ENCODE data around the gene PPP1R13B. TPM values are rescaled to one million over a fixed set of nuclear protein-coding genes. Genes with fewer than 3 reads are reported as not detected.
"Not testable (repeated sequence)": the region's sequence is repeated elsewhere in the genome, so short reads cannot be mapped to it uniquely, and the experiment has no call there.

The PPP1R13B gene
- total RNA-seq, 1 experiment from 2014 or later, result 19.0 TPM

- Histone ChIP-seq H3K9me3 (ENCODE audit: control insufficient read depth, insufficient read depth, low read depth, low read length) (no peaks in the 10 kb centered on the region), H3K4me3 (ENCODE audit: low read depth in 2 of 2, low read length in 2 of 2) (no peak overlapping the region), H3K4me1 (ENCODE audit: control insufficient read depth, insufficient read depth, low read length) (peaks cover 16% of the 10 kb centered on the region), H3K27ac (ENCODE audit: low read length) (no peak overlapping the region), H3K36me3 (ENCODE audit: control insufficient read depth, insufficient read depth, low read length) (peaks cover 2% of the 10 kb centered on the region; the same call in 1 of the 2 replicates), H3K27me3 (ENCODE audit: control insufficient read depth, insufficient read depth, low read length) (no peaks in the 10 kb centered on the region)
- TF ChIP-seq SIN3A (IDR thresholded peaks at IDR 0.05; ENCODE audit: borderline replicate concordance, insufficient read depth, low read depth, low read length) (no peak), TCF7L2 (IDR thresholded peaks at IDR 0.05; ENCODE audit: low read depth, low read length) (no peak), POLR2AphosphoS5 (IDR thresholded peaks at IDR 0.05; ENCODE audit: low read depth, low read length) (no peak)
- TF ChIP-seq, protein P1, sequence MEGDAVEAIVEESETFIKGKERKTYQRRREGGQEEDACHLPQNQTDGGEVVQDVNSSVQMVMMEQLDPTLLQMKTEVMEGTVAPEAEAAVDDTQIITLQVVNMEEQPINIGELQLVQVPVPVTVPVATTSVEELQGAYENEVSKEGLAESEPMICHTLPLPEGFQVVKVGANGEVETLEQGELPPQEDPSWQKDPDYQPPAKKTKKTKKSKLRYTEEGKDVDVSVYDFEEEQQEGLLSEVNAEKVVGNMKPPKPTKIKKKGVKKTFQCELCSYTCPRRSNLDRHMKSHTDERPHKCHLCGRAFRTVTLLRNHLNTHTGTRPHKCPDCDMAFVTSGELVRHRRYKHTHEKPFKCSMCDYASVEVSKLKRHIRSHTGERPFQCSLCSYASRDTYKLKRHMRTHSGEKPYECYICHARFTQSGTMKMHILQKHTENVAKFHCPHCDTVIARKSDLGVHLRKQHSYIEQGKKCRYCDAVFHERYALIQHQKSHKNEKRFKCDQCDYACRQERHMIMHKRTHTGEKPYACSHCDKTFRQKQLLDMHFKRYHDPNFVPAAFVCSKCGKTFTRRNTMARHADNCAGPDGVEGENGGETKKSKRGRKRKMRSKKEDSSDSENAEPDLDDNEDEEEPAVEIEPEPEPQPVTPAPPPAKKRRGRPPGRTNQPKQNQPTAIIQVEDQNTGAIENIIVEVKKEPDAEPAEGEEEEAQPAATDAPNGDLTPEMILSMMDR (IDR thresholded peaks at IDR 0.05), result no peak
- TF ChIP-seq, protein P2, sequence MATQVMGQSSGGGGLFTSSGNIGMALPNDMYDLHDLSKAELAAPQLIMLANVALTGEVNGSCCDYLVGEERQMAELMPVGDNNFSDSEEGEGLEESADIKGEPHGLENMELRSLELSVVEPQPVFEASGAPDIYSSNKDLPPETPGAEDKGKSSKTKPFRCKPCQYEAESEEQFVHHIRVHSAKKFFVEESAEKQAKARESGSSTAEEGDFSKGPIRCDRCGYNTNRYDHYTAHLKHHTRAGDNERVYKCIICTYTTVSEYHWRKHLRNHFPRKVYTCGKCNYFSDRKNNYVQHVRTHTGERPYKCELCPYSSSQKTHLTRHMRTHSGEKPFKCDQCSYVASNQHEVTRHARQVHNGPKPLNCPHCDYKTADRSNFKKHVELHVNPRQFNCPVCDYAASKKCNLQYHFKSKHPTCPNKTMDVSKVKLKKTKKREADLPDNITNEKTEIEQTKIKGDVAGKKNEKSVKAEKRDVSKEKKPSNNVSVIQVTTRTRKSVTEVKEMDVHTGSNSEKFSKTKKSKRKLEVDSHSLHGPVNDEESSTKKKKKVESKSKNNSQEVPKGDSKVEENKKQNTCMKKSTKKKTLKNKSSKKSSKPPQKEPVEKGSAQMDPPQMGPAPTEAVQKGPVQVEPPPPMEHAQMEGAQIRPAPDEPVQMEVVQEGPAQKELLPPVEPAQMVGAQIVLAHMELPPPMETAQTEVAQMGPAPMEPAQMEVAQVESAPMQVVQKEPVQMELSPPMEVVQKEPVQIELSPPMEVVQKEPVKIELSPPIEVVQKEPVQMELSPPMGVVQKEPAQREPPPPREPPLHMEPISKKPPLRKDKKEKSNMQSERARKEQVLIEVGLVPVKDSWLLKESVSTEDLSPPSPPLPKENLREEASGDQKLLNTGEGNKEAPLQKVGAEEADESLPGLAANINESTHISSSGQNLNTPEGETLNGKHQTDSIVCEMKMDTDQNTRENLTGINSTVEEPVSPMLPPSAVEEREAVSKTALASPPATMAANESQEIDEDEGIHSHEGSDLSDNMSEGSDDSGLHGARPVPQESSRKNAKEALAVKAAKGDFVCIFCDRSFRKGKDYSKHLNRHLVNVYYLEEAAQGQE (IDR thresholded peaks at IDR 0.05; ENCODE audit: insufficient read depth in 1 of 2, low read depth in 2 of 2, low read length in 1 of 2), result no peak
- ATAC-seq, result no peak
- no peak for DNase-seq (ENCODE audit: low read depth, low spot score)
- in situ Hi-C loops (cut with HindIII; ENCODE audit: low pct_unique_long_range_greater_than_20kb, low sequenced_read_pairs) (no loop called here), intact Hi-C loops (cut with micrococcal nuclease; ENCODE audit: unreplicated experiment) (no loop called here)
- POLR2A ChIA-PET, result no interaction called here
- BruUV-seq (replicated peaks), result no TSS peak
- CTCF ChIA-PET, result no interaction called here
These were observed 155.2 kb downstream of the PPP1R13B start for GRCh38 chr14:103692159-103692558.

- ATAC-seq; H3K4me3 ChIP-seq (ENCODE audit: low read depth in 2 of 2, low read length in 2 of 2); in situ Hi-C loops (cut with HindIII; ENCODE audit: low pct_unique_long_range_greater_than_20kb, low sequenced_read_pairs); H3K27ac ChIP-seq (ENCODE audit: low read length); H3K27me3 ChIP-seq (ENCODE audit: control insufficient read depth, insufficient read depth, low read length); BruUV-seq (replicated peaks); intact Hi-C loops (cut with micrococcal nuclease; ENCODE audit: unreplicated experiment); DNase-seq (ENCODE audit: low read depth, low spot score); H3K36me3 ChIP-seq (ENCODE audit: control insufficient read depth, insufficient read depth, low read length); CTCF ChIA-PET; H3K9me3 ChIP-seq (ENCODE audit: control insufficient read depth, insufficient read depth, low read depth, low read length); POLR2A ChIA-PET: not testable (repeated sequence)
- H3K4me1 ChIP-seq (ENCODE audit: control insufficient read depth, insufficient read depth, low read length), result peaks cover 12% of the 10 kb centered on the region
These were observed 155.7 kb downstream of the PPP1R13B start for GRCh38 chr14:103691655-103692054.

DNA sequence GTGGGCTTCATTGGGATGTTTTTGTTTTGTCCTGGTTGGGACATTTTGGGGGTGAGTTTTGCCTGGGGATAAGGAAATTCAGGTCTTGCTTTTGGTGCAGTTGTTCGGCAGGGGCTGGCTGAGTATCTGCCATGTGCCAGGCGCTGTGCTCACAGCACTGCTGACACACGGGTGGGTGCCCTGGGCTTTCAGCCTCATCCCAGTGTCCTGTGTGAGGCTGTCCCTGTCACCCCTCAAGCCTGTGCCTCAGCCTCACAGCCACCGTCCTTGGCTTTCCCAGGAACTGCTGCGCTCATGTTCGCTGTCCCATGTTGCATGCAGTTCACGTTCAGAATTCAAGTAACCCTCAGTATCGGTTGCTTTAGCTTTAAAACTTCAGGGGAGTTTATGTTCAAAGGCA is 157.0 kb downstream of the PPP1R13B start:
- BruUV-seq (replicated peaks), result no TSS peak
- Histone ChIP-seq H3K9me3 (ENCODE audit: control insufficient read depth, insufficient read depth, low read depth, low read length) (no peaks in the 10 kb centered on the region), H3K36me3 (ENCODE audit: control insufficient read depth, insufficient read depth, low read length) (peaks cover 5% of the 10 kb centered on the region; the same call in 1 of the 2 replicates), H3K27ac (ENCODE audit: low read length) (no peak overlapping the region), H3K27me3 (ENCODE audit: control insufficient read depth, insufficient read depth, low read length) (no peaks in the 10 kb centered on the region), H3K4me1 (ENCODE audit: control insufficient read depth, insufficient read depth, low read length) (peaks cover 1% of the 10 kb centered on the region), H3K4me3 (ENCODE audit: low read depth in 2 of 2, low read length in 2 of 2) (no peak overlapping the region)
- ChIA-PET POLR2A (no interaction called here), CTCF (no interaction called here)
- ATAC-seq (no peak), DNase-seq (ENCODE audit: low read depth, low spot score) (no peak)
- in situ Hi-C loops (cut with HindIII; ENCODE audit: low pct_unique_long_range_greater_than_20kb, low sequenced_read_pairs), result no loop called here
- intact Hi-C loops (cut with micrococcal nuclease; ENCODE audit: unreplicated experiment), result no loop called here
- TF ChIP-seq POLR2AphosphoS5 (IDR thresholded peaks at IDR 0.05; ENCODE audit: low read depth, low read length), result no peak
- no peak for TF ChIP-seq TCF7L2 (IDR thresholded peaks at IDR 0.05; ENCODE audit: low read depth, low read length)
- TF ChIP-seq, protein P1 (IDR thresholded peaks at IDR 0.05), result no peak
- TF ChIP-seq SIN3A (IDR thresholded peaks at IDR 0.05; ENCODE audit: borderline replicate concordance, insufficient read depth, low read depth, low read length), result no peak
- TF ChIP-seq, protein P2 (IDR thresholded peaks at IDR 0.05; ENCODE audit: insufficient read depth in 1 of 2, low read depth in 2 of 2, low read length in 1 of 2), result no peak
